ENCODE results near the gene KRTAP24-1.

Gene KRTAP24-1

GRCh38 chr21:30232011-30232410 lies 50.7 kb downstream of the KRTAP24-1 start:
- TF ChIP-seq CTCF (conservative IDR thresholded peaks at IDR 0.05; ENCODE audit: low read depth) = no peak
- ChIA-PET POLR2A (ENCODE audit: low non-redundant PET) (no interaction called here), CTCF (no interaction called here)
- no peak for DNase-seq (ENCODE audit: low spot score)
- H3K27ac ChIP-seq = no peak overlapping the region

Measured in RWPE1 (cell line).